ENCODE results near the gene SIRPA.

GRCh38 chr20:1888796-1889463 lies 6.3 kb upstream of the SIRPA start:
- TF ChIP-seq EZH2 (IDR thresholded peaks at IDR 0.05; ENCODE audit: insufficient read depth, low read length) (no peak), CTCF (IDR thresholded peaks at IDR 0.05; ENCODE audit: insufficient read depth, low read depth, low read length) (no peak)
